Transverse colon (tissue), 4 donors: ENCODE measurements around the gene AP2A1. TPM values are rescaled to one million over a fixed set of nuclear protein-coding genes. Genes with fewer than 3 reads are reported as not detected.

ENCODE experiments used
- DNase-seq: peaks from one replicate; pipeline ENCODE4 v3.0.0-alpha.2; 2019
- H3K27ac ChIP-seq, 4 donors: fragments of 200-600 bp; sonication (generic); 2 replicates each; pipeline ENCODE4 v1.5.1; 2016 to 2018; ENCODE audit warnings: inconsistent platforms in 4 of 4
- H3K27me3 ChIP-seq: fragments of 200-600 bp; sonication (generic); 2 replicates; pipeline ENCODE4 v1.5.1; 2017; ENCODE audit warnings: inconsistent platforms
- H3K36me3 ChIP-seq, 4 donors: fragments of 200-600 bp; sonication (generic); 2 replicates each; pipeline ENCODE4 v1.5.1; 2017 to 2019; ENCODE audit warnings: inconsistent platforms in 4 of 4
- H3K4me1 ChIP-seq, 4 donors: fragments of 200-600 bp; sonication (generic); 2 replicates each; pipeline ENCODE4 v1.5.1; 2017 to 2020; ENCODE audit warnings: inconsistent platforms in 4 of 4
- H3K4me3 ChIP-seq, 4 donors: fragments of 200-600 bp; sonication (generic); 1 replicate in 1 of 4; 2 replicates in 3 of 4; pipeline versions ENCODE4 v1.5.1 to v1.6.1; 2017 to 2019; ENCODE audit warnings: inconsistent platforms in 4 of 4
- H3K9me3 ChIP-seq, 2 donors: fragments of 200-600 bp; sonication (generic); 2 replicates each; pipeline ENCODE4 v1.5.1; 2017 to 2019; ENCODE audit warnings: inconsistent platforms in 2 of 2
- CTCF ChIP-seq, 5 experiments: fragments of 200-600 bp in 3 of 5; fragments of 450-650 bp in 2 of 5; sonication (generic) in 3 of 5; IDR thresholded peaks; 1 replicate in 2 of 5; 2 replicates in 3 of 5; pipeline ENCODE4 v1.5.1; 2016 to 2017; ENCODE audit warnings: antibody characterized with exemption in 5 of 5, inconsistent platforms in 3 of 5, mild to moderate bottlenecking in 2 of 5, moderate library complexity in 1 of 5
- EP300 ChIP-seq: sonication (generic); formaldehyde crosslinking; IDR thresholded peaks from one replicate; pipeline ENCODE4 v1.6.1; 2017; ENCODE audit warnings: antibody characterized with exemption, low read depth
- POLR2A ChIP-seq: fragments of 450-650 bp; IDR thresholded peaks from one replicate; pipeline ENCODE4 v1.6.1; 2016; ENCODE audit warnings: antibody characterized with exemption, mild to moderate bottlenecking, moderate library complexity
- POLR2AphosphoS5 ChIP-seq, 3 donors: sonication (generic); formaldehyde crosslinking; IDR thresholded peaks; one replicate each; pipeline ENCODE4 v1.6.1; 2016; ENCODE audit warnings: antibody characterized with exemption in 3 of 3
- WGBS, 2 donors: methylation state at CpG; one replicate each; pipeline ENCODE4 v1.1.5; 2018; ENCODE audit warnings: low coverage in 1 of 2; 5-methylcytosine and 5-hydroxymethylcytosine counted together
- in situ Hi-C, 4 donors: fragments of 200-750 bp; cut with MboI; loops; one replicate each; pipeline versions ENCODE4 v1.15.0 to v1.15.1; 2017; ENCODE audit warnings: low sequenced_read_pairs in 3 of 4, low pct_ligation_motif_present in 1 of 4, low pct_unique_long_range_greater_than_20kb in 1 of 4
- intact Hi-C: fragments of 100-400 bp; cut with DNase I; formaldehyde crosslinking; loops from one replicate; pipeline ENCODE4 v1.15.1; 2023; ENCODE audit warnings: low total_unique reads
- total RNA-seq, 4 donors: library from RNA; depleted of rRNA; stranded (reverse); fragments of >200 nt; gene quantifications; one replicate each; pipeline ENCODE4 v1.1.0, GENCODE V29; 2016

Gene AP2A1
- total RNA-seq, 4 donors from 2014 or later, result 71.1 to 125 (median 93.0) TPM

GRCh38 chr19:49770529-49770928 is 3.7 kb downstream of the AP2A1 start:
- 89 to 92% methylated on average over 4 to 8 of the region's 8 CpGs for WGBS, 2 donors
- Histone ChIP-seq H3K4me3 (no peak overlapping the region), H3K36me3 (no peaks in the 10 kb centered on the region), H3K27me3 (no peaks in the 10 kb centered on the region), H3K4me1 (peaks cover 13 to 32% (median 27%) of the 10 kb centered on the region in 4 donors), H3K27ac (no peak overlapping the region), H3K9me3 (no peaks in the 10 kb centered on the region)
- intact Hi-C loops (no loop called here), in situ Hi-C loops (no loop called here)
- TF ChIP-seq EP300 (no peak), POLR2A (no peak), CTCF (IDR thresholded peaks at IDR 0.05) (no peak), POLR2AphosphoS5 (IDR thresholded peaks at IDR 0.05) (no peak)
- DNase-seq, result no peak

- intact Hi-C loops, result no loop called here
- Histone ChIP-seq H3K36me3 (no peaks in the 10 kb centered on the region), H3K4me3 (no peak overlapping the region), H3K9me3 (no peaks in the 10 kb centered on the region), H3K4me1 (peaks cover 13 to 26% (median 21%) of the 10 kb centered on the region in 4 donors), H3K27me3 (no peaks in the 10 kb centered on the region), H3K27ac (no peak overlapping the region)
- DNase-seq, result peak; percentile 45
- no peak for TF ChIP-seq CTCF (IDR thresholded peaks at IDR 0.05)
- no peak for TF ChIP-seq POLR2AphosphoS5 (IDR thresholded peaks at IDR 0.05)
- no peak for TF ChIP-seq POLR2A
- TF ChIP-seq EP300, result no peak
- WGBS, 2 donors, result 87 to 97% methylated on average over 6 to 13 of the region's 13 CpGs
- in situ Hi-C loops, result no loop called here
Observed at GRCh38 chr19:49771674-49772139, 4.9 kb downstream of the AP2A1 start.

- 93 to 100% methylated on average over 3 to 10 of the region's 10 CpGs for WGBS, 2 donors
- H3K4me3 ChIP-seq, result no peak overlapping the region
- DNase-seq, result no peak
Observed at GRCh38 chr19:49772850-49773432, 6.1 kb downstream of the AP2A1 start.

More at GRCh38 chr19:49772850-49773432, 6.1 kb downstream of the AP2A1 start:
- TF ChIP-seq POLR2AphosphoS5 (IDR thresholded peaks at IDR 0.05) (no peak), POLR2A (no peak), CTCF (IDR thresholded peaks at IDR 0.05) (no peak), EP300 (no peak)
- Histone ChIP-seq H3K9me3 (no peaks in the 10 kb centered on the region), H3K4me1 (peaks cover 8 to 20% (median 15%) of the 10 kb centered on the region in 4 donors), H3K36me3 (no peaks in the 10 kb centered on the region), H3K27ac (no peak overlapping the region), H3K27me3 (no peaks in the 10 kb centered on the region)
- intact Hi-C loops, result no loop called here
- in situ Hi-C loops, result no loop called here
